ENCODE results near the gene HTT.

Gene HTT

GRCh38 chr4:3261411-3262207, 187.1 kb downstream of the HTT start:
- no peak for DNase-seq (ENCODE audit: low read depth in 1 of 2, low spot score in 1 of 2)
- Histone ChIP-seq H3K4me3 (replicated peaks; ENCODE audit: insufficient read depth, low read length) (no peak overlapping the region), H3K27ac (replicated peaks) (no peak overlapping the region), H3K27me3 (ENCODE audit: insufficient read depth, poor library complexity, severe bottlenecking) (peaks cover 3% of the 10 kb centered on the region)
- TF ChIP-seq POLR2AphosphoS5 (IDR thresholded peaks at IDR 0.05; ENCODE audit: low read depth) (no peak), CTCF (IDR thresholded peaks at IDR 0.05; ENCODE audit: insufficient read depth, low read length) (no peak), SPI1 (IDR thresholded peaks at IDR 0.05; ENCODE audit: borderline replicate concordance, low read depth) (no peak), GABPA (IDR thresholded peaks at IDR 0.05; ENCODE audit: low read depth) (no peak)
- TF ChIP-seq, protein P1, sequence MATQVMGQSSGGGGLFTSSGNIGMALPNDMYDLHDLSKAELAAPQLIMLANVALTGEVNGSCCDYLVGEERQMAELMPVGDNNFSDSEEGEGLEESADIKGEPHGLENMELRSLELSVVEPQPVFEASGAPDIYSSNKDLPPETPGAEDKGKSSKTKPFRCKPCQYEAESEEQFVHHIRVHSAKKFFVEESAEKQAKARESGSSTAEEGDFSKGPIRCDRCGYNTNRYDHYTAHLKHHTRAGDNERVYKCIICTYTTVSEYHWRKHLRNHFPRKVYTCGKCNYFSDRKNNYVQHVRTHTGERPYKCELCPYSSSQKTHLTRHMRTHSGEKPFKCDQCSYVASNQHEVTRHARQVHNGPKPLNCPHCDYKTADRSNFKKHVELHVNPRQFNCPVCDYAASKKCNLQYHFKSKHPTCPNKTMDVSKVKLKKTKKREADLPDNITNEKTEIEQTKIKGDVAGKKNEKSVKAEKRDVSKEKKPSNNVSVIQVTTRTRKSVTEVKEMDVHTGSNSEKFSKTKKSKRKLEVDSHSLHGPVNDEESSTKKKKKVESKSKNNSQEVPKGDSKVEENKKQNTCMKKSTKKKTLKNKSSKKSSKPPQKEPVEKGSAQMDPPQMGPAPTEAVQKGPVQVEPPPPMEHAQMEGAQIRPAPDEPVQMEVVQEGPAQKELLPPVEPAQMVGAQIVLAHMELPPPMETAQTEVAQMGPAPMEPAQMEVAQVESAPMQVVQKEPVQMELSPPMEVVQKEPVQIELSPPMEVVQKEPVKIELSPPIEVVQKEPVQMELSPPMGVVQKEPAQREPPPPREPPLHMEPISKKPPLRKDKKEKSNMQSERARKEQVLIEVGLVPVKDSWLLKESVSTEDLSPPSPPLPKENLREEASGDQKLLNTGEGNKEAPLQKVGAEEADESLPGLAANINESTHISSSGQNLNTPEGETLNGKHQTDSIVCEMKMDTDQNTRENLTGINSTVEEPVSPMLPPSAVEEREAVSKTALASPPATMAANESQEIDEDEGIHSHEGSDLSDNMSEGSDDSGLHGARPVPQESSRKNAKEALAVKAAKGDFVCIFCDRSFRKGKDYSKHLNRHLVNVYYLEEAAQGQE (IDR thresholded peaks at IDR 0.05; ENCODE audit: insufficient replicate concordance, low read depth) = no peak

GRCh38 chr4:3262208-3263052, 187.9 kb downstream of the HTT start:
- H3K4me3 ChIP-seq (replicated peaks; ENCODE audit: insufficient read depth, low read length) = no peak overlapping the region
- TF ChIP-seq POLR2AphosphoS5 (IDR thresholded peaks at IDR 0.05; ENCODE audit: low read depth) = no peak
- TF ChIP-seq, protein P1 (IDR thresholded peaks at IDR 0.05; ENCODE audit: insufficient replicate concordance, low read depth) = no peak
- TF ChIP-seq CTCF (IDR thresholded peaks at IDR 0.05; ENCODE audit: insufficient read depth, low read length) = no peak
- TF ChIP-seq SPI1 (IDR thresholded peaks at IDR 0.05; ENCODE audit: borderline replicate concordance, low read depth) = no peak
- no peak for TF ChIP-seq GABPA (IDR thresholded peaks at IDR 0.05; ENCODE audit: low read depth)
- no peak for DNase-seq (ENCODE audit: low read depth in 1 of 2, low spot score in 1 of 2)
- H3K27ac ChIP-seq (replicated peaks) = no peak overlapping the region
- peaks cover 3% of the 10 kb centered on the region for H3K27me3 ChIP-seq (ENCODE audit: insufficient read depth, poor library complexity, severe bottlenecking)

- H3K27ac ChIP-seq (replicated peaks) = no peak overlapping the region
Observed at GRCh38 chr4:3263053-3263875, 188.8 kb downstream of the HTT start.

More at GRCh38 chr4:3263053-3263875, 188.8 kb downstream of the HTT start:
- Histone ChIP-seq H3K27me3 (ENCODE audit: insufficient read depth, poor library complexity, severe bottlenecking) (peaks cover 3% of the 10 kb centered on the region), H3K4me3 (replicated peaks; ENCODE audit: insufficient read depth, low read length) (no peak overlapping the region)
- TF ChIP-seq CTCF (IDR thresholded peaks at IDR 0.05; ENCODE audit: insufficient read depth, low read length) = no peak
- TF ChIP-seq GABPA (IDR thresholded peaks at IDR 0.05; ENCODE audit: low read depth) = no peak
- TF ChIP-seq SPI1 (IDR thresholded peaks at IDR 0.05; ENCODE audit: borderline replicate concordance, low read depth) = no peak
- TF ChIP-seq, protein P1 (IDR thresholded peaks at IDR 0.05; ENCODE audit: insufficient replicate concordance, low read depth) = no peak
- no peak for TF ChIP-seq POLR2AphosphoS5 (IDR thresholded peaks at IDR 0.05; ENCODE audit: low read depth)
- DNase-seq (ENCODE audit: low read depth in 1 of 2, low spot score in 1 of 2) = no peak
